Keratinocyte (primary cell): ENCODE data around the gene PGLYRP2.

Experiments used
- EZH2 ChIP-seq: IDR thresholded peaks from one replicate; pipeline ENCODE4 v1.6.1; 2012; ENCODE audit warnings: inconsistent platforms, mild to moderate bottlenecking, low read length, moderate library complexity
- TF ChIP-seq, protein P1 (sequence below), 3 experiments: IDR thresholded peaks in 1 of 3; conservative IDR thresholded peaks in 1 of 3; optimal IDR thresholded peaks in 1 of 3; 2 replicates in 2 of 3; 3 replicates in 1 of 3; pipeline versions ENCODE3 to v1.5.1; 2011; ENCODE audit warnings: low read length in 3 of 3, mild to moderate bottlenecking in 3 of 3, moderate library complexity in 2 of 3, control low read depth in 1 of 3, inconsistent platforms in 1 of 3; ENCODE audit not compliant: insufficient read depth in 2 of 3; ENCODE audit errors: extremely low read depth in 1 of 3

DNA sequence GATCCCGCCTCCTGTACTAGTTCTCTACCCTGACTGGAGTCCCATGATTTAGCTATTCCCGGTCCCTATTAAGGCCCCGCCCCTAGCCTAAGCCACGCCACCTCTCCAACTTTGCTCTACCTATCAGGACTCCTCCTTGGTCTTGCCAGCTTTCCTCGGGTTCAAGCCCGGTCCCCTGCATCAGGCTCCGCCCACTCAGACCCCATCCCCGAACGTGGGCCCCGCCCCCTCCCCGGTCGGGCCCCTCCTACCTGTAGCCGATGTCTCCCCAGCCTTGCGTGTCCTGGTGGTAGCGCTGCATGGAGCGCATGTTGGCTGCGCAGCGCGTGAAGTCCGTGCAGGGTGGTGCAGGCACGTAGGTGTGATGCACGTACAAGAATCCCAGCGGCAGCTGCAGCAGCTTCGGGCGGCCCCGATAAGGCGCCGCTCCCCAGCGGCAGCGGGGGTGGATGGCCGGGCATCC is 7.6 kb downstream of the PGLYRP2 start:
- TF ChIP-seq, protein P1, sequence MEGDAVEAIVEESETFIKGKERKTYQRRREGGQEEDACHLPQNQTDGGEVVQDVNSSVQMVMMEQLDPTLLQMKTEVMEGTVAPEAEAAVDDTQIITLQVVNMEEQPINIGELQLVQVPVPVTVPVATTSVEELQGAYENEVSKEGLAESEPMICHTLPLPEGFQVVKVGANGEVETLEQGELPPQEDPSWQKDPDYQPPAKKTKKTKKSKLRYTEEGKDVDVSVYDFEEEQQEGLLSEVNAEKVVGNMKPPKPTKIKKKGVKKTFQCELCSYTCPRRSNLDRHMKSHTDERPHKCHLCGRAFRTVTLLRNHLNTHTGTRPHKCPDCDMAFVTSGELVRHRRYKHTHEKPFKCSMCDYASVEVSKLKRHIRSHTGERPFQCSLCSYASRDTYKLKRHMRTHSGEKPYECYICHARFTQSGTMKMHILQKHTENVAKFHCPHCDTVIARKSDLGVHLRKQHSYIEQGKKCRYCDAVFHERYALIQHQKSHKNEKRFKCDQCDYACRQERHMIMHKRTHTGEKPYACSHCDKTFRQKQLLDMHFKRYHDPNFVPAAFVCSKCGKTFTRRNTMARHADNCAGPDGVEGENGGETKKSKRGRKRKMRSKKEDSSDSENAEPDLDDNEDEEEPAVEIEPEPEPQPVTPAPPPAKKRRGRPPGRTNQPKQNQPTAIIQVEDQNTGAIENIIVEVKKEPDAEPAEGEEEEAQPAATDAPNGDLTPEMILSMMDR (optimal IDR thresholded peaks at IDR 0.05 in 1 of 3, IDR thresholded peaks at IDR 0.05 in 1 of 3, conservative IDR thresholded peaks at IDR 0.05 in 1 of 3; ENCODE audit: extremely low read depth in 1 of 3, insufficient read depth in 2 of 3, low read length in 3 of 3), result no peak
- no peak for TF ChIP-seq EZH2
